ENCODE measurements around the gene FBLN1. TPM values are rescaled to one million over a fixed set of nuclear protein-coding genes. Genes with fewer than 3 reads are reported as not detected.

The FBLN1 gene
- polyA plus RNA-seq, 1 donor from 2014 or later = 3.4 TPM

DNA sequence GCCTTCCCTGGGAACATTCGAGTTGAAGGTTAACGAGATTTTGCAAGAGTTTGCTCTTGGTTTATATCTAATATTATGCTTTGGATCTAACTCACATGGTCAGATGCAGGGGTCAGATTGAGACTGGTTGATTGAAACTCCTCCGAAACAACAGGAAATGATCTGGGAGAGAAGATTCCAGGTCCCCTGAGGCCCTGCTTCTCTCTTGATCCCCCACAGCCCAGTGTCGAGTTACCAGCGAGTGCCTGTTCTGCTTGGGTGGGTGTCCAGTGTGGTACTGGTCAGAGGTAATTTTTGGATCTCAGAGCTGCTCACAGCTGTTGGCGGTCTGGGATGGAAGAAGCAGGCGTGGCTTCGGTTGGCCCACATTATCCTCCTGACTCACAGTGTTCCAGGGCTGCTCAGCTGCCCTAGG is 9.2 kb downstream of the FBLN1 start:
- no peaks in the 10 kb centered on the region for H3K27me3 ChIP-seq (ENCODE audit: insufficient read depth, low read depth, low read length)
- no peaks in the 10 kb centered on the region for H3K9me3 ChIP-seq (ENCODE audit: low read length)
- H3K4me3 ChIP-seq (ENCODE audit: low read length) = no peak overlapping the region
- H3K27ac ChIP-seq (ENCODE audit: low read length) = no peak overlapping the region
- no peaks in the 10 kb centered on the region for H3K9me2 ChIP-seq (ENCODE audit: insufficient read depth, low read length)
- H2AFZ ChIP-seq (ENCODE audit: low read depth, low read length) = no peak overlapping the region
- TF ChIP-seq RAD21 (conservative IDR thresholded peaks at IDR 0.05) (no peak), POLR2AphosphoS5 (IDR thresholded peaks at IDR 0.05) (no peak), EZH2 (IDR thresholded peaks at IDR 0.05; ENCODE audit: borderline replicate concordance, insufficient read depth, low read length, poor library complexity, severe bottlenecking) (no peak), EP300 (conservative IDR thresholded peaks at IDR 0.05; ENCODE audit: poor library complexity, severe bottlenecking) (no peak), MXI1 (conservative IDR thresholded peaks at IDR 0.05; ENCODE audit: poor library complexity, severe bottlenecking) (no peak), TAF1 (IDR thresholded peaks at IDR 0.05; ENCODE audit: low read depth) (no peak), SMC3 (conservative IDR thresholded peaks at IDR 0.05; ENCODE audit: poor library complexity) (no peak)
- TF ChIP-seq, protein P1, sequence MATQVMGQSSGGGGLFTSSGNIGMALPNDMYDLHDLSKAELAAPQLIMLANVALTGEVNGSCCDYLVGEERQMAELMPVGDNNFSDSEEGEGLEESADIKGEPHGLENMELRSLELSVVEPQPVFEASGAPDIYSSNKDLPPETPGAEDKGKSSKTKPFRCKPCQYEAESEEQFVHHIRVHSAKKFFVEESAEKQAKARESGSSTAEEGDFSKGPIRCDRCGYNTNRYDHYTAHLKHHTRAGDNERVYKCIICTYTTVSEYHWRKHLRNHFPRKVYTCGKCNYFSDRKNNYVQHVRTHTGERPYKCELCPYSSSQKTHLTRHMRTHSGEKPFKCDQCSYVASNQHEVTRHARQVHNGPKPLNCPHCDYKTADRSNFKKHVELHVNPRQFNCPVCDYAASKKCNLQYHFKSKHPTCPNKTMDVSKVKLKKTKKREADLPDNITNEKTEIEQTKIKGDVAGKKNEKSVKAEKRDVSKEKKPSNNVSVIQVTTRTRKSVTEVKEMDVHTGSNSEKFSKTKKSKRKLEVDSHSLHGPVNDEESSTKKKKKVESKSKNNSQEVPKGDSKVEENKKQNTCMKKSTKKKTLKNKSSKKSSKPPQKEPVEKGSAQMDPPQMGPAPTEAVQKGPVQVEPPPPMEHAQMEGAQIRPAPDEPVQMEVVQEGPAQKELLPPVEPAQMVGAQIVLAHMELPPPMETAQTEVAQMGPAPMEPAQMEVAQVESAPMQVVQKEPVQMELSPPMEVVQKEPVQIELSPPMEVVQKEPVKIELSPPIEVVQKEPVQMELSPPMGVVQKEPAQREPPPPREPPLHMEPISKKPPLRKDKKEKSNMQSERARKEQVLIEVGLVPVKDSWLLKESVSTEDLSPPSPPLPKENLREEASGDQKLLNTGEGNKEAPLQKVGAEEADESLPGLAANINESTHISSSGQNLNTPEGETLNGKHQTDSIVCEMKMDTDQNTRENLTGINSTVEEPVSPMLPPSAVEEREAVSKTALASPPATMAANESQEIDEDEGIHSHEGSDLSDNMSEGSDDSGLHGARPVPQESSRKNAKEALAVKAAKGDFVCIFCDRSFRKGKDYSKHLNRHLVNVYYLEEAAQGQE (IDR thresholded peaks at IDR 0.05; ENCODE audit: borderline replicate concordance) = no peak
- TF ChIP-seq, protein P2, sequence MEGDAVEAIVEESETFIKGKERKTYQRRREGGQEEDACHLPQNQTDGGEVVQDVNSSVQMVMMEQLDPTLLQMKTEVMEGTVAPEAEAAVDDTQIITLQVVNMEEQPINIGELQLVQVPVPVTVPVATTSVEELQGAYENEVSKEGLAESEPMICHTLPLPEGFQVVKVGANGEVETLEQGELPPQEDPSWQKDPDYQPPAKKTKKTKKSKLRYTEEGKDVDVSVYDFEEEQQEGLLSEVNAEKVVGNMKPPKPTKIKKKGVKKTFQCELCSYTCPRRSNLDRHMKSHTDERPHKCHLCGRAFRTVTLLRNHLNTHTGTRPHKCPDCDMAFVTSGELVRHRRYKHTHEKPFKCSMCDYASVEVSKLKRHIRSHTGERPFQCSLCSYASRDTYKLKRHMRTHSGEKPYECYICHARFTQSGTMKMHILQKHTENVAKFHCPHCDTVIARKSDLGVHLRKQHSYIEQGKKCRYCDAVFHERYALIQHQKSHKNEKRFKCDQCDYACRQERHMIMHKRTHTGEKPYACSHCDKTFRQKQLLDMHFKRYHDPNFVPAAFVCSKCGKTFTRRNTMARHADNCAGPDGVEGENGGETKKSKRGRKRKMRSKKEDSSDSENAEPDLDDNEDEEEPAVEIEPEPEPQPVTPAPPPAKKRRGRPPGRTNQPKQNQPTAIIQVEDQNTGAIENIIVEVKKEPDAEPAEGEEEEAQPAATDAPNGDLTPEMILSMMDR (IDR thresholded peaks at IDR 0.05; ENCODE audit: poor library complexity, severe bottlenecking) = no peak
- no peaks in the 10 kb centered on the region for H4K20me1 ChIP-seq (ENCODE audit: insufficient read depth)
- peaks cover 20% of the 10 kb centered on the region for H3K79me2 ChIP-seq (replicated peaks; ENCODE audit: insufficient read depth, low read length)
- H3K9ac ChIP-seq (ENCODE audit: low read length) = no peak overlapping the region
- no peaks in the 10 kb centered on the region for H3F3A ChIP-seq (ENCODE audit: insufficient read depth, low read length, poor library complexity, severe bottlenecking)
- H3K36me3 ChIP-seq (ENCODE audit: insufficient read depth, low read length) = no peaks in the 10 kb centered on the region
- no peak overlapping the region for H3K4me2 ChIP-seq (ENCODE audit: low read length)

DNA sequence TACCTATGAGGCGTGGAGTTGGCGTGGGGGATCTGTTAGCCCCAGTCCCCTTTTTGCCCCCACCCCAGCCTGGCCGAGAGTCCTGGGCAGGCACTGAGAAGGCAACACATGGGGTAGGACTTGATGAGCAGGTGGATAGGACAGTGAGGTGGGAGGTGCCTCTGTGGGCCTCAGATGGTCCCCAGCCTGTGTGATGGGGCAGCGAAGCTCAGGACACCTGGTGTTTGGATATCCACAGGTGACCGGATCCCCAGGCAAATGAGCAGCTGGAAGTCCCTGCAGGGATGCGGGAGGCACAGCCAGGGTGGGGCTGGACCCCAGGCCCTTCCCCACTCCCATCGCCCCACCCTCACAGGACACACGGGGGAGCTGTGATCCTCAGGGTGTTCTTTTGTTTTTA is 9.7 kb downstream of the FBLN1 start:
- Histone ChIP-seq H3K27me3 (ENCODE audit: insufficient read depth, low read depth, low read length) (no peaks in the 10 kb centered on the region), H4K20me1 (ENCODE audit: insufficient read depth) (no peaks in the 10 kb centered on the region), H3K36me3 (ENCODE audit: insufficient read depth, low read length) (no peaks in the 10 kb centered on the region), H3K9ac (ENCODE audit: low read length) (no peak overlapping the region), H2AFZ (ENCODE audit: low read depth, low read length) (no peak overlapping the region), H3K9me2 (ENCODE audit: insufficient read depth, low read length) (no peaks in the 10 kb centered on the region), H3K9me3 (ENCODE audit: low read length) (no peaks in the 10 kb centered on the region), H3K27ac (ENCODE audit: low read length) (no peak overlapping the region), H3K79me2 (replicated peaks; ENCODE audit: insufficient read depth, low read length) (peaks cover 15% of the 10 kb centered on the region), H3F3A (ENCODE audit: insufficient read depth, low read length, poor library complexity, severe bottlenecking) (no peaks in the 10 kb centered on the region), H3K4me2 (ENCODE audit: low read length) (no peak overlapping the region), H3K4me3 (ENCODE audit: low read length) (no peak overlapping the region)
- TF ChIP-seq MXI1 (conservative IDR thresholded peaks at IDR 0.05; ENCODE audit: poor library complexity, severe bottlenecking) (no peak), TAF1 (IDR thresholded peaks at IDR 0.05; ENCODE audit: low read depth) (no peak), EP300 (conservative IDR thresholded peaks at IDR 0.05; ENCODE audit: poor library complexity, severe bottlenecking) (no peak), POLR2AphosphoS5 (IDR thresholded peaks at IDR 0.05) (no peak)
- TF ChIP-seq, protein P2 (IDR thresholded peaks at IDR 0.05; ENCODE audit: poor library complexity, severe bottlenecking) = no peak

Measured in neural cell (in vitro differentiated cells).